Posterior cingulate gyrus (tissue), 11 donors: ENCODE results near the gene ACBD3.

Experiments
- DNase-seq, 10 donors: peaks; one replicate each; pipeline versions ENCODE4 v3.0.0 to v3.0.0-alpha.2; 2020 to 2021; ENCODE audit warnings: mixed read lengths in 3 of 10
- intact Hi-C: fragments of 100-400 bp; cut with DNase I; formaldehyde crosslinking; loops from one replicate; pipeline ENCODE4 v1.15.1; 2023

ACBD3 gene

GRCh38 chr1:226135709-226136108 is 50.8 kb downstream of the ACBD3 start:
- intact Hi-C loops, result no loop called here
- DNase-seq, result no peak

GRCh38 chr1:226135059-226135651 is 51.4 kb downstream of the ACBD3 start:
- intact Hi-C loops, result no loop called here
- peak in 5 of 10 donors; percentile 26 to 93 (median 35) for DNase-seq

DNA sequence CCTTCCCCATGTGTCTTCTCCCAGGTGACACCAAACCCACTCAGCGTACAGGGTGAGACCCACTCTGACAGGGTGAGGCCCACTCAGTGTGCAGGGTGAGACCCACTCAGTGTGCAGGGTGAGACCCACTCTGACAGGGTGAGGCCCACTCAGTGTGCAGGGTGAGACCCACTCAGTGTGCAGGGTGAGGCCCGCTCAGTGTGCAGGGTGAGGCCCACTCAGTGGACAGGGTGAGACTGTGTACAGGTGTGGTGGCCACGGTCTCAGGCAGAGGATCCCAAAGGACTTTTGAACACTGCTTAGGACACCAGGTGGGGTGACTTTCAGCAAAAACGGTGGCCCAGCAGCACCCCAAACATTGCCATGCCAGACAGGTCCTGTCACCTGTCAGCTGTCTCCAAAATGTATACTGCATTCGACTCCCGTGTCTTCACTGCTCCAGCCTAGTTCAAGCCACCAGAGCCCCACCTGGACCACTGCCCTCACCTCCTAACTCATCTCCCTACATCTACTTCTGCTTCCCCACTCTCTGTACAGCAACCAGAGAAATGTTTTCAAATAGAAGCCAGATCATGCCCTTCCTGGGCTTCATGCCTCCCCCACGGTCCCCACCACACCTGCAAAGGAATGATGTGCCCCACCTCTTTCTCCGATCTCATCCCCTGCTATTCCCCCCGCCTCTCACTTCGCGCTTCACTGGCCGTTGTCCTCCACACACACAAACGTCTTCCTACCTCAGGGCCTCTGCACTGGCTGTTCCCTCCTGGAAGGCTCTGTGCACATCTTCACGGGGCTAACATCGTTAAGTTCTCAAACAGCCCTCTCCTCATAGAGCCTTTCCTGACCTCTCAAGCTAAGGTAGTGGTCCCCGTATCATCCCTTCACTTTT is 52.1 kb downstream of the ACBD3 start:
- DNase-seq, result peak in 1 of 10 donors; percentile 57
- intact Hi-C loops, result no loop called here

DNA sequence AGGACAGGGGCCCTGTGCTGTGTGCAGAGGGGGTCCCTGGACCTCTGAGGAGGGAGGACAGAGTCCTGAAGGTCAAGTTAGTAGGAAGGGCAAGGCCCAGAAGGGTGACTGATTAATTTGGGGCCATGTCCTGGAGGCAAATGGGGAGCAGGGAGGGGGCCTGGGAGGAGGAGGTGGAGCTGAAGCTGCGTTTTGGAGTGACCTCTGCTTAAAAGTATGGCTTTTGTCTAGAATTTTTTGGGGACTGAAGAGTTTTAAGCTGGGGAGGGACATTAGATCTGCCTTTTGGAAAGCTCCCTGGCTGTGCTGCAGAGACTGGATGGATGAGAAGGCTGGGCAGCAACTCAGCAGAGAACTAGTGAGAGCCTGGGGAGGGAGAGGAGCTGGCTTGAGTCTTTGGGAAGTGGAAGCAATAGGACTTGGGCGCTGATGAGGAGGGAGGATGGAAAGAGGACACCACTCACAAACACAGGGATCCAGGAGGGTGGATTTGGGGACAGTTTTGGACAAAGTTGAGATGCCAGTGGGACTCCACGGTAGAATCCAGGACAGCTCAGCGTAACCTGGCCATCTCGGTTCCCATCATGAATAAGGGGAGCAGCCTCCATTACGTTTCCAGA is 52.9 kb downstream of the ACBD3 start:
- DNase-seq, result peak in 1 of 10 donors; percentile 29
- intact Hi-C loops, result no loop called here

GRCh38 chr1:226132728-226133503 is 53.6 kb downstream of the ACBD3 start:
- intact Hi-C loops, result no loop called here
- DNase-seq, result peak in 1 of 10 donors; percentile 41

DNA sequence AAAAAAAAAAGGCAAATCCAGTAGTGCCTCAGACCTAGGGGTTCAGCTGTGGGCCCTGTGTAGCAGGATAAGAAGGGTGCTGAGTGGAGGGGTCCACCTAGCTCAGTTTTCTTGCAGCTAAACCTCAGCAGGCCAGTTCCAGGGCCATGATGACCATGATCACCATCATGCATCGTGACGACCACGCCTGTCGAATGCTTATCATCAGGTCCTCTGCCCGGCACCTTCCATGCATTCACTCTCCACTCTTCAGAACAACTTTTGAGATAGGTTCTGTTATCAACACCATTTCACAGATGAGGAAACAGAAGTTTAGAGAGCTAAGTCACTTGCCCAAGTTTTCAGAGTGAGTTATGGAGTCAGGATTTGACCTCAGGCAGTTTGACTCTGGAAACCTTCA is 54.9 kb downstream of the ACBD3 start:
- intact Hi-C loops, result no loop called here
- peak in 1 of 10 donors; percentile 21 for DNase-seq

DNA sequence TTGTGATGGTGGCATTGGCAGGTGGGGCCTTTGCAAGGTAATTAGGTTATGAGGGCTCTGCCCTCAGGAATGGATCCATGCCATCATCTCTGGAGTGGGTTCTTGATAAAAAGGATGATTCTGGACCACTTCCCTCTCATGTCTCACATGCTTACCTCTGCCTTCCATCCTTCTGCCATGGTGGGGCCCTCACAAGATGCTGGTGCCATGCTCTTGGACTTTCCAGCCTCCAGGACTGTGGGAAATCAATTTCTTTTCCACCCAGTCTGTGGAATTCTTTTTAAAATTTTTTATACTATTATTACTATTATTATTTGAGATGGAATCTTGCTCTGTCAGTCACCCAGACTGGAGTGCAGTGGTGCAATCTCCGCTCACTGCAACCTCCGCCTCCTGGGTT is 57.3 kb downstream of the ACBD3 start:
- DNase-seq, result no peak
- intact Hi-C loops, result no loop called here

DNA sequence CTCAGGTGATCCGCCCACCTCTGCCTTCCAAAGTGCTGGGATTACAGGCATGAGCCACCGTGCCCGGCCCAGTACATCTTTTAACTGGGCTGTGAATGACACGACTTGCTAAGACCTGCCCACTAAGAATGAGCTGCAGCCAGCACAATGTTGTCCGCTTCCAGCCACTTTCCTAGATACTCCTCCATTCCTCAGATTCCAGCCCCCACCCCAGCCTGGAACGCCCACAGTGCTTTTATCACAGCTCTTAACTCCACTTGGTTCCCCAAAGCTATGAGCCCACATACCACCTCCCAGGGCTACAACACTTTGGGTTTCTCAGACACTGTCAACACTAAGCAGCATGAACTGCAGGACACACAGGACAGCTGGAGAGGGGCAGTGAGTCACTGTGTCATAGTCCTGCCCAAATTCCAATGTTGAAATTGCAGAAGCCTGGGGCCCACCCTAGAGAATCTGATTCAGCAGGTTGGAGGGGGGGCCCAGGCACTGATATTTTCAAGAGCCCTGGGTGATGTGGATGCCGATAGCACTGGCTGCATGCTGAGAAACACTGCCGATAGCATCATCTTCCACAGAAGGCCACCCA is 58.0 kb downstream of the ACBD3 start:
- intact Hi-C loops, result no loop called here
- peak in 1 of 10 donors; percentile 51 for DNase-seq

- intact Hi-C loops, result no loop called here
Observed at GRCh38 chr1:226126824-226127569, 59.5 kb downstream of the ACBD3 start.

GRCh38 chr1:226125831-226126230 is 60.7 kb downstream of the ACBD3 start:
- peak in 2 of 10 donors; percentile 24 to 27 for DNase-seq
- intact Hi-C loops, result loop anchor here (1.0 kb wide), 1 partner anchor 71 kb away; no protein-coding TSS in a partner anchor

More at GRCh38 chr1:226126824-226127569, 59.5 kb downstream of the ACBD3 start:
- peak in 3 of 10 donors; percentile 59 to 79 (median 66) for DNase-seq

GRCh38 chr1:226125097-226125630 is 61.4 kb downstream of the ACBD3 start:
- peak; percentile 81 to 98 (median 92) for DNase-seq
- intact Hi-C loops, result loop anchor here (1.0 kb wide), 1 partner anchor 72 kb away; no protein-coding TSS in a partner anchor

DNA sequence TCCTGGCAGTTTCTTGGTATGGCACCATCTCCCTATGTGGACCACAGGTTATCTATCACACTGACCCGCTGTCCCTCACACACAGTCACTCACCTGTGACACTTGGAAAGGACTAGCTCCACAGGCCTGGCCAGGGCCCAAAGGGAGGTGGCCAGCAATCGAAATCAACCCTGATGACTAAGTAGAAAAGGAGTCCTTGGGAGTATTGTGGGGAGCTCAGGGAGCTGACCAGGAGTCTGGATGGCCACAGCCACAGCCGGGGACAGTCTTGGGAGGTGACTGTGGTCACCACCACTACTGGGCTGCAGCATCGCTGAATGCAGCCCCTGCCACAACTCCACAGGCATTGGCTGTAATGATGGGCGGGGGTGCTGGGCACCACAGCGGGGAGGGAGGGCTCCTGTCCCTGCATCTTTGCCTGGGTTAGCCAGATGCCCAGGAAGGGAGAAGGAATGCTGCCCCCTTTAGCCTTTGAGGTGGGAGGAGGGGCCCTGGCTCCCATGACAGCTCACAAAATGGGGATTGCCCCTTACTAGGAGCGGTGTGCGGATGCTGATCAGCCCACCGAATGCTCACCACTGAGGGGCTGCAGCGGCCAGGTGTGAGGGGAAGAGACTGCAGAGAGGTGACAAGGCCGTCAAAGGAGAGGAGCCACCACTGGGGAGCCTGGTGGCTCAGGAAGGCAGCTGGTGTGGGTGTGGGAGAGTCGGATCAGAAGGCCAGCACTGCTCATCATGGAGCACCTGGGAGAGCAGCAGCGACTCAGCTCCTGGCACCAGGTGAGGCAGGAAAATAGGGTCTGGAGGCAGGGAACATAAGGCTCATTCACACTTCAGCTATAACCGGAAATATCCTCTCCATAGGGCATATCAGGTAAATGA is 62.7 kb downstream of the ACBD3 start:
- DNase-seq, result peak in 2 of 10 donors; percentile 62 to 73
- intact Hi-C loops, result loop anchor here (5.0 kb wide), 1 partner anchor 42 kb away; no protein-coding TSS in a partner anchor

- peak in 2 of 10 donors; percentile 21 to 76 for DNase-seq
Observed at GRCh38 chr1:226123212-226123560, 63.4 kb downstream of the ACBD3 start.

DNA sequence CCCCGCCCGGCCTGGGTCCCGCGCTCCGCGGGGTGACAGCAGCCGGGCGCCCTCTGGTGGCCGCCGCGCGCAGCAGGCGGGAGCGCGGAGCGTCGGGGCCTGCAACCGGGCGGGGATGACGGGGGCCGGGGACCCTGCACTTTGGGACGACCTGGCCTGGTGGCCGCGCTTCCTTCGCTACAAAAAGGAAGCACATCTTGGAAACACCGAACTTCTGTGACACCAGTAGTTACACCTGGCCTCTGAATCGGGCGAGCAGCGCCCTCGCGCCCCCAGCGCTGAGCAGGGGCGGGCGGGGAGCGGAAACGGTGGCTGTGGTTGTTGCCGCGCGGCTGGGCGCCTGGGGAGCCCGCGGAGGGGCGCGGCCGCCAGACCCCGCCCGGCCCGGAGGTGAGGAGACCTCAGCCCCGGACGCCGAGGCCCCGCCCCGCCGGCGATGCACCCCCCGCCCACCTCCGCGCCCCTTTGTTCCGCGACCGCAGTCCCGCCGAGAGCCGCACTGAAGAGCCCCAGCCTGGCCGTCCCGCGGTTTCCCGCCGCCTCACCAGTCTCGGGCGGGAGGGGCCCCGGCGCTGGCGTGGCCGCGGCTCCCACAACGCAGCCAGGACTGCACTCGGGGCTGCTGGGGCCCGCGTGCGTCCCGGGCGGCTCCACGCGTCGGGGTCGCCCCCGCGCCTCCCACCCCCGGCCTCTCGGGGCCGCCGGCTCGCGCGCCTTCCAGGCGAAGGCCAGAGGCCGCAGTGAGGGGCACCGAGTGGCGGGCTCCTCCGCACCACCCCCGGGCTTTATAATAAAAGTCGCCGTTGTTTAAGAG is 64.7 kb downstream of the ACBD3 start:
- peak in 9 of 10 donors; percentile 18 to 93 (median 54) for DNase-seq
- intact Hi-C loops, result loop anchor here (1.0 to 5.0 kb wide), 2 partner anchors 39 to 56 kb away; no protein-coding TSS in a partner anchor

More at GRCh38 chr1:226123212-226123560, 63.4 kb downstream of the ACBD3 start:
- intact Hi-C loops, result loop anchor here (5.0 kb wide), 1 partner anchor 41 kb away; no protein-coding TSS in a partner anchor

DNA sequence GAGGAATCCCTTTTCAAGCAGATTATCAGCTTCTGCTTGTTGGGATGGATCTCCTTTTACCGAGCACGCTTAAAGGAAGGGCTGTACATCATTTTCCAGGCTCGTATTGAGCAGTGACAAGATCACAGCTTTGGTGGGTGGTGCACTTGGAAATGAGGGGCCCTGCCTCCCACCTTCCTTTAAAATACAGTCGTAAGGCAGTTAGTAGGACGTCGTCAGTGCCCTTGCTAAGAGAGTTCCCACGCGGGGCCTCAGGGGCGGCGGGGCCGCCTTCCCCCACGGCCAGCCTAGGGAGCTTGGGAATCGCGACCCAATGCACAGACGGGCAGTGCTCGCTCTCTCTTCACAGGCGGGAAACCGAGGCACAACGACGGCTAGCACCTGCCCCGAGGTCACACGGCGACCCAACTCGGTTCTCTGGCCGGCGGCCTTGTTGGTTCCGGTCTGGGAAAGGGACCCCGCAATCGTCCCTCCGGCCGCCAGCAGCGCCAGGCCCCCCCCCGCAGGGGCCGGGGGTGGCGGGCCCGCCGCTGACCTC is 65.4 kb downstream of the ACBD3 start:
- intact Hi-C loops, result loop anchor here (1.0 to 5.0 kb wide), 2 partner anchors 39 to 56 kb away; no protein-coding TSS in a partner anchor
- DNase-seq, result peak in 1 of 10 donors; percentile 81

DNA sequence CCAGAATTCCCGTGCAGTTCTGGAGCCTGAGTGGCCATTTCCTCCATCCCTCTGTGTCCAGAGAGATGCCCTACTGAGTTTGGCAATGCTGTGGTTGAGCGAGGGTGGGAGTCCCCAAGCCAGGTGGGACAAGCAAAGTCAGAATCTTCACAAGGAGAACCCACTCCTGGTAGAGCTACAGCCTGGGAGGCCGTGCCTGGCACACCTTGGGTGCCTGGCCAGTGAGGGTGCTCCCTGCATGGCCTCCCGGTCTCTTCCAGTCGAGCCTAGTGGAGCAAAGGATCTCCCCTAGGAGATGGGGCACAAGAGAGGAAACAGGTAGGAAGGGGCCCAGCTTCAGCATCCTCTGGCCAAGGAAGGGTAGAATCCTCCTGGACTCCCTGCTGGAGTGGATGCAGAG is 66.1 kb downstream of the ACBD3 start:
- DNase-seq, result peak in 1 of 10 donors; percentile 48
- intact Hi-C loops, result loop anchor here (5.0 kb wide), 1 partner anchor 38 kb away; no protein-coding TSS in a partner anchor
